SU-DHL-6 (cell line): ENCODE data around the gene ZNF320.
"Not testable (repeated sequence)": the region's sequence is repeated elsewhere in the genome, so short reads cannot be mapped to it uniquely, and the experiment has no call there.

Experiments used
- CTCF ChIP-seq: fragments of 200-600 bp; sonication (generic); IDR thresholded peaks from one replicate; pipeline ENCODE4 v1.5.1; 2017; ENCODE audit warnings: antibody characterized with exemption, mild to moderate bottlenecking, low read length, moderate library complexity; ENCODE audit not compliant: insufficient read depth, poor library complexity, severe bottlenecking
- EZH2phosphoT487 ChIP-seq: fragments of 200-600 bp; sonication (generic), shearing (Covaris generic); conservative IDR thresholded peaks from 2 replicates; pipeline ENCODE4 v1.6.1; 2018; ENCODE audit warnings: mild to moderate bottlenecking, antibody characterized with exemption, low read length, moderate library complexity, mixed read lengths

GRCh38 chr19:52924641-52925040 lies 27.2 kb upstream of the ZNF320 start:
- TF ChIP-seq CTCF, EZH2phosphoT487: not testable (repeated sequence)
